Esophagus muscularis mucosa (tissue), 4 donors: ENCODE measurements around the gene SPCS2. TPM values are rescaled to one million over a fixed set of nuclear protein-coding genes. Genes with fewer than 3 reads are reported as not detected.

ENCODE experiments used
- DNase-seq: peaks from one replicate; pipeline ENCODE4 v3.0.0-alpha.2; 2017; ENCODE audit errors: extremely low spot score
- H3K27ac ChIP-seq, 4 donors: fragments of 200-600 bp; sonication (generic); replicated peaks in 1 of 4; 1 replicate in 3 of 4; 2 replicates in 1 of 4; pipeline ENCODE4 v1.5.1; 2016 to 2019; ENCODE audit warnings: mild to moderate bottlenecking in 1 of 4
- H3K27me3 ChIP-seq, 4 donors: fragments of 200-600 bp; sonication (generic); one replicate each; pipeline versions ENCODE4 v1.5.1 to v1.6.0; 2016 to 2019
- H3K36me3 ChIP-seq, 4 donors: fragments of 200-600 bp; sonication (generic); one replicate each; pipeline ENCODE4 v1.5.1; 2016 to 2019
- H3K4me1 ChIP-seq, 4 donors: fragments of 200-600 bp; sonication (generic); one replicate each; pipeline ENCODE4 v1.5.1; 2016 to 2019
- H3K4me3 ChIP-seq, 4 donors: fragments of 200-600 bp; sonication (generic); 1 replicate in 2 of 4; 2 replicates in 2 of 4; pipeline ENCODE4 v1.5.1; 2016 to 2019; ENCODE audit warnings: mild to moderate bottlenecking in 4 of 4, moderate library complexity in 1 of 4
- H3K9me3 ChIP-seq, 4 donors: fragments of 200-600 bp; sonication (generic); 1 replicate in 3 of 4; 2 replicates in 1 of 4; pipeline ENCODE4 v1.5.1; 2016 to 2019
- CTCF ChIP-seq, 3 experiments: fragments of 200-600 bp in 2 of 3; fragments of 450-650 bp in 1 of 3; sonication (generic) in 2 of 3; IDR thresholded peaks; one replicate each; pipeline ENCODE4 v1.5.1; 2017 to 2019; ENCODE audit warnings: antibody characterized with exemption in 3 of 3, mild to moderate bottlenecking in 2 of 3, moderate library complexity in 1 of 3
- EP300 ChIP-seq: sonication (generic); formaldehyde crosslinking; IDR thresholded peaks from one replicate; pipeline ENCODE4 v1.6.1; 2017; ENCODE audit warnings: antibody characterized with exemption
- POLR2A ChIP-seq: fragments of 450-650 bp; IDR thresholded peaks from one replicate; pipeline ENCODE4 v1.6.1; 2017; ENCODE audit warnings: antibody characterized with exemption, moderate library complexity, mild to moderate bottlenecking, low read depth
- POLR2AphosphoS5 ChIP-seq, 2 donors: sonication (generic); formaldehyde crosslinking; IDR thresholded peaks; one replicate each; pipeline ENCODE4 v1.6.1; 2017; ENCODE audit warnings: antibody characterized with exemption in 2 of 2
- WGBS: methylation state at CpG from one replicate; pipeline ENCODE4 v1.1.5; 2018; 5-methylcytosine and 5-hydroxymethylcytosine counted together
- intact Hi-C: fragments of 100-400 bp; cut with DNase I; formaldehyde crosslinking; loops from one replicate; pipeline ENCODE4 v1.15.1; 2023
- total RNA-seq, 4 donors: library from RNA; depleted of rRNA; stranded (reverse); fragments of >200 nt; gene quantifications; one replicate each; pipeline versions ENCODE4 v1.1.0 to v1.2.1, GENCODE V29; 2016

The SPCS2 gene
- total RNA-seq, 4 donors from 2014 or later: 23.6 to 98.7 (median 28.6) TPM

- intact Hi-C loops: no loop called here
- Histone ChIP-seq H3K27me3 (no peaks in the 10 kb centered on the region), H3K9me3 (no peaks in the 10 kb centered on the region), H3K4me1 (peaks cover 6 to 17% (median 10%) of the 10 kb centered on the region in 4 donors), H3K27ac (no peak overlapping the region), H3K36me3 (peaks cover under 1 to 17% (median 13%) of the 10 kb centered on the region in 4 donors), H3K4me3 (no peak overlapping the region)
- WGBS: 71% methylated on average over 1 of the region's 1 CpG
- no peak for DNase-seq
- TF ChIP-seq POLR2AphosphoS5 (IDR thresholded peaks at IDR 0.05) (no peak), POLR2A (no peak), CTCF (IDR thresholded peaks at IDR 0.05) (no peak), EP300 (no peak)
Measured at GRCh38 chr11:74990941-74991340, 41.9 kb downstream of the SPCS2 start.

GRCh38 chr11:74992852-74993251, 43.8 kb downstream of the SPCS2 start:
- H3K27me3 ChIP-seq: no peaks in the 10 kb centered on the region
- no peak overlapping the region for H3K4me3 ChIP-seq
- TF ChIP-seq EP300 (no peak), CTCF (IDR thresholded peaks at IDR 0.05) (no peak), POLR2AphosphoS5 (IDR thresholded peaks at IDR 0.05) (no peak), POLR2A (no peak)
- peaks cover 6 to 17% (median 10%) of the 10 kb centered on the region in 4 donors for H3K4me1 ChIP-seq
- no peaks in the 10 kb centered on the region for H3K9me3 ChIP-seq
- H3K36me3 ChIP-seq: peaks cover 4 to 29% (median 14%) of the 10 kb centered on the region in 4 donors
- WGBS: 95% methylated on average over 5 of the region's 5 CpGs
- DNase-seq: no peak
- no peak overlapping the region for H3K27ac ChIP-seq
- intact Hi-C loops: no loop called here

- Histone ChIP-seq H3K9me3 (no peaks in the 10 kb centered on the region), H3K27me3 (no peaks in the 10 kb centered on the region), H3K27ac (no peak overlapping the region), H3K4me3 (no peak overlapping the region), H3K36me3 (peaks cover 8 to 19% (median 11%) of the 10 kb centered on the region in 4 donors), H3K4me1 (no peaks in the 10 kb centered on the region)
- intact Hi-C loops: no loop called here
- no peak for DNase-seq
- 94% methylated on average over 3 of the region's 3 CpGs for WGBS
- TF ChIP-seq POLR2A: no peak
Measured at GRCh38 chr11:75000975-75001354, 51.9 kb downstream of the SPCS2 start.

GRCh38 chr11:75001686-75002085, 52.6 kb downstream of the SPCS2 start:
- no peaks in the 10 kb centered on the region for H3K9me3 ChIP-seq
- 87% methylated on average over 3 of the region's 3 CpGs for WGBS
- no peaks in the 10 kb centered on the region for H3K4me1 ChIP-seq
- DNase-seq: no peak
- H3K36me3 ChIP-seq: peaks cover 9 to 21% (median 16%) of the 10 kb centered on the region in 4 donors
- H3K27me3 ChIP-seq: no peaks in the 10 kb centered on the region
- H3K27ac ChIP-seq: no peak overlapping the region
- intact Hi-C loops: no loop called here
- TF ChIP-seq CTCF (IDR thresholded peaks at IDR 0.05) (no peak), EP300 (no peak), POLR2AphosphoS5 (IDR thresholded peaks at IDR 0.05) (no peak), POLR2A (no peak)
- H3K4me3 ChIP-seq: no peak overlapping the region

GRCh38 chr11:75002516-75002915, 53.5 kb downstream of the SPCS2 start:
- H3K4me1 ChIP-seq: no peaks in the 10 kb centered on the region
- no peak overlapping the region for H3K4me3 ChIP-seq
- no peaks in the 10 kb centered on the region for H3K27me3 ChIP-seq
- peaks cover 9 to 24% (median 19%) of the 10 kb centered on the region in 4 donors for H3K36me3 ChIP-seq
- intact Hi-C loops: no loop called here
- no peak overlapping the region for H3K27ac ChIP-seq
- DNase-seq: no peak
- TF ChIP-seq CTCF (IDR thresholded peaks at IDR 0.05): no peak
- TF ChIP-seq POLR2A: no peak
- TF ChIP-seq EP300: no peak
- no peak for TF ChIP-seq POLR2AphosphoS5 (IDR thresholded peaks at IDR 0.05)
- 88% methylated on average over 1 of the region's 1 CpG for WGBS
- no peaks in the 10 kb centered on the region for H3K9me3 ChIP-seq
